ENCODE data around the gene MAP2K6. TPM values are rescaled to one million over a fixed set of nuclear protein-coding genes. Genes with fewer than 3 reads are reported as not detected.

MAP2K6 gene
- total and polyA plus RNA-seq, 7 donors = 1.6 to 51.4 (median 9.7) TPM

GRCh38 chr17:69547947-69548346 is 133.4 kb downstream of the MAP2K6 start:
- Histone ChIP-seq H3K27me3 (no peaks in the 10 kb centered on the region), H3K27ac (no peak overlapping the region), H3K9me3 (peaks cover 0 to 2% (median 0%) of the 10 kb centered on the region in 4 donors), H3K36me3 (peaks cover 0 to 1% (median 0%) of the 10 kb centered on the region in 4 donors), H3K4me3 (no peak overlapping the region), H3K4me1 (no peaks in the 10 kb centered on the region)
- DNase-seq = no peak
- no peak for TF ChIP-seq EP300 (IDR thresholded peaks at IDR 0.05)
- no peak for TF ChIP-seq POLR2A (IDR thresholded peaks at IDR 0.05)
- no peak for TF ChIP-seq POLR2AphosphoS5 (IDR thresholded peaks at IDR 0.05)
- TF ChIP-seq CTCF (IDR thresholded peaks at IDR 0.05) = no peak
- 90 to 93% methylated on average over 3 of the region's 3 CpGs for WGBS, 2 donors
- intact Hi-C loops (cut with DNase I) = no loop called here

- TF ChIP-seq EP300 (IDR thresholded peaks at IDR 0.05) = no peak
- TF ChIP-seq POLR2A (IDR thresholded peaks at IDR 0.05) = no peak
- TF ChIP-seq POLR2AphosphoS5 (IDR thresholded peaks at IDR 0.05) = no peak
- no peak for TF ChIP-seq CTCF (IDR thresholded peaks at IDR 0.05)
- Histone ChIP-seq H3K9me3 (peaks cover 0 to 5% (median 3%) of the 10 kb centered on the region in 4 donors), H3K27ac (no peak overlapping the region), H3K4me1 (no peaks in the 10 kb centered on the region), H3K36me3 (no peaks in the 10 kb centered on the region), H3K4me3 (no peak overlapping the region), H3K27me3 (no peaks in the 10 kb centered on the region)
- intact Hi-C loops (cut with DNase I) = no loop called here
- WGBS, 2 donors = 93% methylated on average over 1 of the region's 1 CpG
- no peak for DNase-seq
Observed at GRCh38 chr17:69551212-69552010, 136.9 kb downstream of the MAP2K6 start.

GRCh38 chr17:69552986-69553667 is 138.6 kb downstream of the MAP2K6 start:
- Histone ChIP-seq H3K27me3 (no peaks in the 10 kb centered on the region), H3K27ac (no peak overlapping the region), H3K4me1 (no peaks in the 10 kb centered on the region), H3K9me3 (peaks cover 0 to 5% (median 3%) of the 10 kb centered on the region in 4 donors), H3K4me3 (no peak overlapping the region), H3K36me3 (no peaks in the 10 kb centered on the region)
- 72 to 94% methylated on average over 5 of the region's 5 CpGs for WGBS, 2 donors
- no peak for DNase-seq
- intact Hi-C loops (cut with DNase I) = no loop called here
- TF ChIP-seq CTCF (IDR thresholded peaks at IDR 0.05) (no peak), POLR2A (IDR thresholded peaks at IDR 0.05) (no peak), EP300 (IDR thresholded peaks at IDR 0.05) (no peak), POLR2AphosphoS5 (IDR thresholded peaks at IDR 0.05) (no peak)

- no peaks in the 10 kb centered on the region for H3K4me1 ChIP-seq
- TF ChIP-seq CTCF (IDR thresholded peaks at IDR 0.05) (no peak), POLR2AphosphoS5 (IDR thresholded peaks at IDR 0.05) (no peak), POLR2A (IDR thresholded peaks at IDR 0.05) (no peak), EP300 (IDR thresholded peaks at IDR 0.05) (no peak)
- H3K27me3 ChIP-seq = no peaks in the 10 kb centered on the region
- H3K4me3 ChIP-seq = no peak overlapping the region
- no peaks in the 10 kb centered on the region for H3K36me3 ChIP-seq
- no peak for DNase-seq
- H3K9me3 ChIP-seq = peaks cover 0 to 5% (median 3%) of the 10 kb centered on the region in 4 donors
- intact Hi-C loops (cut with DNase I) = no loop called here
- 60 to 72% methylated on average over 2 of the region's 2 CpGs for WGBS, 2 donors
- no peak overlapping the region for H3K27ac ChIP-seq
Observed at GRCh38 chr17:69555056-69555455, 140.6 kb downstream of the MAP2K6 start.
